IPS DF 4.7 (cell line): ENCODE data around the gene SCFD2.
A peak's percentile ranks its signal among the peaks of the same experiment; 100 is the strongest.
"Not testable (repeated sequence)": the region's sequence is repeated elsewhere in the genome, so short reads cannot be mapped to it uniquely, and the experiment has no call there.

Source experiments
- DNase-seq: peaks from one replicate; pipeline ENCODE4 v3.0.0-alpha.2; 2013; ENCODE audit warnings: low spot score; ENCODE audit errors: extremely low read depth

The SCFD2 gene

DNA sequence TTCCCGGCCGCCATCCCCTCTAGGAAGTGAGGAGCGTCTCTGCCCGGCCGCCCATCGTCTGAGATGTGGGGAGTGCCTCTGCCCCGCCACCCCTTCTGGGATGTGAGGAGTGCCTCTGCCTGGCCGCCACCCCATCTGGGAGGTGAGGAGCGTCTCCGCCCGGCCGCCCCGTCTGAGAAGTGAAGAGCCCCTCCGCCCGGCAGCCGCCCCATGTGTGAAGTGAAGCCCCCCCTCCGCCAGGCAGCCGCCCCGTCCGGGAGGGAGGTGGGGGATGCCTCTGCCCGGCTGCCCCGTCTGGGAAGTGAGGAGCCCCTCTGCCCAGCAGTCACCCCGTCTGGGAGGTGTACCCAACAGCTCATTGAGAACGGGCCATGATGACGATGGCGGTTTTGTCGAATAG, 373.3 kb downstream of the SCFD2 start:
- DNase-seq, result not testable (repeated sequence)

DNA sequence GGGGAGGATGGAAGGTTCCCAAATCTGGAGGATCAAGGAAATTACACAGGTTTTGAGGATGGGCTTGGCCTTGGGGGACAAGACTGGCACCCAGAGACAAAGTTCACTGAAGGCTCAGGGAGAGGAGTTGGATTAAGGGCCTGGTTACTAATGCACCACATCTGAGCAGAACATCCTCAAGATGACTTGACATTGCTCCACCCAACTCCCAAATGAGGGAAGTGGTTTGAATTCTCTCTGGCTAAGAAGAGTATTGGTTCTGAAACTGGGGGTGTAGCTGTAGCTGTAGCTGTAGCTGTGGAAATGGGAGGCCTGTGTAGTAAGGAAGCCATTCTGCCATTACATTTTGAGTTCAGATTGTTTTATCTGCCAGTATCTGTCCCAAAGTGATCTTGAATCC, 374.4 kb downstream of the SCFD2 start:
- DNase-seq, result no peak

DNA sequence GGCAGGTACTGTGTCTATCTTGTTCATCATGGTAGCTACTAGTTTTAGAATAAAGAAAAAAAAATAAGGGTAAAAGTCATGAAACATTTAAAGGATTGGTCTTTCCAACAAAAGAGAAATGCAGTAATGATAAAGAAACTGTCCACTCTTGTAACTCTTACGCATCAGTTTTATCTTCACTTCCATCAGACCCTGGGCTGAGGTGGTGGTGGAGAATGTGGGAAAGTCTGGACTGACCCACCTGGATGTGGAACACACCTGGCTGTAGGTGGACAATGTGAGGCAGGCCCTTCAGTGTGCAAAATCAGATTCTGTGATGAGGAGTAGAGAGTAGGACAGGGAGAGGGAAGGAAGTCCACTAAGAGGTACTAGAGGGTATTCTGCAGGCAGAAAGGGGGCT, 375.2 kb downstream of the SCFD2 start:
- DNase-seq, result no peak

DNA sequence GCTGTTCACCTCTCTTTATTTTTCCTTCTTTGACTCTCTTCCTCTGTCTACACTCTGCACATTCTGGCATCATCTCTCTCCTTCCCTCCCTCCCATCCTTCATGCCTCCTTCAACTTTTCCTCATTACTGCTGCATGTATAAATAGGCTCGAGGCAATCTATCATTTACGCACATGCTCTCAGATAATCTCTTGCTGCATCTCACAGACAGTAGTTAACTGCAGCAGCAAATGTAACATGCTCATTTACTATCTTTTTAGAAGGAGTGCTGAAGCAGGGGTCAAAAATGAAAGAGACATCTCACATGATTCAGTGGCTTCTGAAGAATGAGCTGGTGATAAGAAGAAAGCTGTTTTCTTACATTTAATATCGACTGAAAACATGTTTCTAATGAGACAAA, 376.0 kb downstream of the SCFD2 start:
- DNase-seq, result no peak

DNA sequence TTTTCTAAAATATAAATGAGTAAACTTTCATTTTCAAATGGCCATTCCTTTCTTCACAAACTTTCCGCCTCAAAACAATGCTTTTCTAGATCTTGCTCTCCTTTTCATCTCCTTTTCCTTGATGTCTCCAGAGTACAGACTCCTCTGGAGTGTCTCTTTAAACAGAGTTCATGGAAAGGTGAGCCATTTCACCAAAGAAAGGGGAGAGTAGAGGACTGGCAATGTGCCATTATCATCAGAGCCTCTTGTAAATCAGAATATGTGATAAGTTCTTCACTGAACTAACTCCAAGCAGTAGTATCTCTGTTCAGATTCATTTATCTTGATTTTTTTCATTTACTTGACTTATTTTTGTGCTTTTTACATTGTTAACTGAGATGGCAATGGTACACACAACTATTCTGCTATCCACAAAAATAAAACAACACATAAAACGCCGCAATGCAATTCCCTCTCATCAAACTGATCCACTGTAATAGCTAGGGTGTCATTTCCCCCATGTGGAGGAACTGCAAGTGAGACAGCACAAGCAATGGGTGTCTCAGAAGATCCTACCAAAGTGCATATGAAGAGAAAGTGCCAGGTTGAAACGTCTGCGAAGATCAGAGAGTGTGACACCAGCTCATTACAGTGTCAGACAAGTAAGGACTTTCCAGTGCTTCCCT, 378.3 kb downstream of the SCFD2 start:
- DNase-seq, result no peak

DNA sequence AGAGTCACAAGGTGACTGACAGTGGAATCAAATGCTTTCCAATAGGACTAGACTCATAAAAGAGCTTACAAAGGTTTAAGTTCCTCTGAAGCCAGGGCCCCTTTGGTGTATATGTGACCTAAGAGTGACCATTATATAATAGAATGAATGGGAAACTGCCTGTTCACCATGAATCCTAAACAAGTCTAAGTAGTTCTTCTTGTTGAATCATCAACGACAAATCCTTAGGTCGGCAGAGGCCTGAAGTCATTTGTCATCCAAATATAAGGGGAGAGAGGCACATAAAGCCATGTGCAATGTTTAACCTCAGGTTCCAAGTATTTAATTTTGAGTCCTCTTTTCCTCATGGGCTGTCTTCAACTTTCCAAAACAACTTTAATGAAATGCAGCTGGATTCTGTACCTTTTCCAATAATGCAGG, 381.4 kb downstream of the SCFD2 start:
- DNase-seq, result no peak

DNA sequence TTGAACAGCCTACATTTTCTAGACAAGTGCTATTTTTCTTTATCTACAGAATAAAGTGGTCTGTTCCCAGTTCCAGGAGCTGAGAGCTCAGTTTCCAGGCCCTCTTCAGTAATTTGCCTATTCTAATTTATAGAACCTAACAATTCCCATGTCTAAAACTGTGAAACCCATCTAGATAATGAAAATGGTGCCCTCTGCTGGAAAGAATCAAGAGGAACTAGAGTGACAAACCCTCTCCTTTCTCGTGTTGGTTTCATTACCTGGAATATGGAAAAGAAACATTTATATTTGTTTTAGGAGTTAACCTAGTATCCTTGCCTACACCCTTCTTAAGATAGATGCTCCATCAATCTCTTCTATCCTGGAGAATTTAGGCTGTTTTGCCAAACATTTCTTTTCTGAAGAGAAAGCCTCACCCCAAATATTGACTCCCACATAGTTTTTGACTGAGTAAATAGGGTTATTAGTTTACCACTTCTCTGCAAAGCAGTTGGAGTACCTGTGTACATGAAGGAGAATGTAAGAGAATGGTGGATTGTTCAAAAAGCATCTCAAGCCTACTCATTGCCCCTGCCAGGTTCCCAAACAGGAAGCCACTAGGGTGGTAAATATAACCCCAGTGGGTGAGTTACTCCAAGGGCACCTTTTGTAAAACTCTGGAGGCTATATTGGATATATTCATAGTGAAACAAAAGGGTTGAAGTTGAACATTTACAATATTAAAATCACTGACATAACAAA, 382.1 kb downstream of the SCFD2 start:
- DNase-seq, result peak; percentile 44

DNA sequence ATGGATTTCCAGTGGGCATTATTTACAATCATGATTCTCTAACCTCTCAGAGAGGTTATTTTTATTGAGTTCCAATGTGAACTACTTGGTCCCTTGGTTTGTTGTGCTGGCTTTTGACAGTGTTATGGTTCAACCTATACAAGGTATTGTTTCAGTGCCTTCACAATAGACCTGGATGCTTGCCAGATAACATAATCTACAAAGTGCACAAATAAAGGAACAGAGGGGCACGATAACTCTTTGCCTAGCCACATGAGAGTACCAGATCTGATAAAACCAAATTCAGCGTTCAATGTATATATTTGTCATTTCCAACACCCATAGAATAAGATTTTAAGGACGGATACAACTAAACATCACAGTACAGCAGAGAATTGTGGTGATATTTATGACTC, 382.9 kb downstream of the SCFD2 start:
- DNase-seq, result no peak

DNA sequence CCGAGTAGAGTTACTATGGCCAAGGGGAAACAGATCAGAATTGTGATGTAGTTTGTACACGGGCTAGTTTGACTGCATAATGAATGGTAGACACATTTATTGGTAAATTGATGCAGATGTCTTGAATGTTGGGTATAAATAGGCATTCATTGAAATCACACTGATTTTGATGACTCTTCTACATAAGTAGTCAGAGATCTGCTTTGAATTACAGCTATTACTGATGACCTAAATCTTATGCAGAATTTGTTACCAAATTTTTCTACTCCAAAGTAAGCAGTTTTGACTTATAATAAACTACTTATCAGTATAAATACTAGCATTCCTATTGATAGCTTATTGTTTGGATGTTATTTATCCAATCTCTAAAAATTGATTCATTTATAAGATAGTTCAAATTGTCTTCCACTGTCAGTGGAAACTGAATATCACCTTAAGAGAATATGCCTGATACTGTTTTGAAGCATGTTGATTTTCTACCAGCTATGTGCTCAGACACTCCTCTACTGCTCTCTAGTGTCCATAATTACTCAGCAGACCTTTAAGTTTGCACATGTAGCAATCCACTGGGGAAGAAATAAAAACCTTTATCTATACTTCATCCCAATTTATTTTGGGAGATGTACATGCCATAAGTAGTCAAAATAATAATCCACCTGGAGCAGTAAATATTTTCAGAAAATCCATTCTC, 383.5 kb downstream of the SCFD2 start:
- DNase-seq, result peak; percentile 28

DNA sequence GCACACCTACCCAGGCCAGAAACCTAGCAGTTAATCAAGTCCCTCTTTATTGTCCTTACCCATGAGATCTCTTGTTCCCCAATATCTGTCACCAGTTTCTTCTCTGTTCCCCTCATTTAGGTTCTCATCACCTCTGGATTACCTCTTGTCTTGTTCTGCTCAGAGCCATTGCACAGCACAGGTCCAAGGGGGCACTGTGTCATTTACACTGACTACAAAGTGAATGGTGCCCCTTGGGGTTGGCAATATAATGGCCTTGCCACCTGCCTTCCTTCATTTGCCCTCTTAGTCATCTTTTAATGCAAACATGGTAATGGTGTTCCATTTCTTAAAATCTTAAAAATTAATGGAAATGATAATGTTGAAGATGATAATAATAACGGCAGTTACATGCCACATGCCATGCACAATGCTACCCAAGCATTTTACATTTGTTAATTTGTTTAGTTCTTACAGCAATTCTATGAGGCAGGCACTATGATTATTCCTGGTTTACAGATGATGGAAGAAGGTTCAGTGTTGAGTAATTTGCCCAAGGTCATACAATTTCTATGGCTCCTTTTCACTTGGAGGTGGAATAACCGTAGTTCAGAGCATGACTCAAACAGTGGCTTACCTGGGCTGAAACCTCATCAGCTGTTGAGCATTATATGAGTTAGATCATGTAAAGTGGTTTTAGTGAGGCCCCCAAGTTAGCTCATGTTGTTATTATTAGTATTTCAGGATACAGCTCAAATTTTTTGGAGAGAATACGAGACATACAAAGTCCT, 385.9 kb downstream of the SCFD2 start:
- no peak for DNase-seq

DNA sequence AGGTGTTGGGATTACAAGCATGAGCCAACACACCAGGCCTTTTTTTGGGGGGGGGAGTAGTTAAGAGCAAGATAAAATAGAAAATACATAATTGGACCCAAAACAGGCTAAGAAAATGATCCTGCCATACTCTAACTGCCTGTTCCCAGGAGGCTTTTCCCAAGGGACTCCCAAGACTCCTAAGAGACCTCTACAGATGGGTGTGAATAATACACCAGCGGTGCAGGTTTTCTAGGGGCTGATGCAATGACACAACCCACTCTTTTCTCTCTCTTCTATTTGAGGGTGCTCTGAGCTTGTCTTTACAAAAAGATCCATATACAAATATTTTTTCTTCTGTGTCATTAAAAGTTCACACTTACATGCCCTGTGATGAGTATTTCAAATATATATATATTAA, 386.8 kb downstream of the SCFD2 start:
- no peak for DNase-seq

DNA sequence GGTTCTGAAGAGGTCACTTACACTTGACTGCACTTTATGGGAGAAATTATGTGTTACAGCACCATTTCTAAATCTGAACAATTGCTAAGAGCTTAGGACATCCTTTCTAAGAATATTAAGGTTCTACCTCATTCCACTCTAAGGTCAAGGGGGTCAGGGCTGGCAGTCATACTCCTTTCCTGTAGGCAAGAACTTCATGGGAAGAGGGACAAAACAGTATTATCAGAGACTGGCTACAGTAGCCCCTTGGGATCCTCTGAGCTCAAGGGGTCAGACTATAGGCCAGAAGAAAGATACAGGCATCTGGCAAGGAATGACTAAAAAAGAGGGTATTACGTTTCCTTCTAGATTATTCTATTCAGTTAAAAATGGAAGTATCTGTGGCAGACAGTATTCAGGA, 388.6 kb downstream of the SCFD2 start:
- DNase-seq, result no peak

DNA sequence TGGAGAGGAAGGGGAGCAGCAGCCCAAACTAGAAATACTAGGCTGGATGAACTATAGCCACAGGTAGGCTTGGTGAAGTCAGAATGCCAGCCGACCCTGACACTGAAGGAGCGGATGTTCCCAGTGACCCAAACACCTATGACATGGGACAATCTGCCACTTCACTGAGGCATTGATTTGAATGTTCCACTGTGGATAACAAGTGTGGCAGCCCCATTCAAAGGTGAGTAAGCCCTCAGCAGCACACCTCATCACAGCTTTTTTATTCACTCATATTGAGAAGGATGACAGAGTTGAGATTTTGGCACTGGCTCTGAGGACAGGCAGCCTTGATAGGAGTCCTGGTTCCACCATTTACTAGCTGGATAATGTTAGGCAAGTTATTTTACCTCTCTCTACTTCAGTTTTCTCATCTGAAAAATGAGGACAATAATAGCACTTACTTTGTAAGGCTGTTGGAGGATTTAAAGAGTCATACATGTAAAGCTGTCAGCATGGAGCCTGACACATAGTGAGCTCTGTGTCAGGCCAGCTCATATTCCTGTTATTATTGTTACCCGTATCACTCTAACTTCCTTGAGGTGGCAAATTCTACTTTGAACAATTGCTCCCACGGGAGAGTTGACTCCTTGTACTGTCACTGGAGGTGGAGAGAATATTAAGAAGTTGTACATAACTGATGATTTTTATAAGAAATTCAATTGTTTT, 389.2 kb downstream of the SCFD2 start:
- DNase-seq, result no peak

DNA sequence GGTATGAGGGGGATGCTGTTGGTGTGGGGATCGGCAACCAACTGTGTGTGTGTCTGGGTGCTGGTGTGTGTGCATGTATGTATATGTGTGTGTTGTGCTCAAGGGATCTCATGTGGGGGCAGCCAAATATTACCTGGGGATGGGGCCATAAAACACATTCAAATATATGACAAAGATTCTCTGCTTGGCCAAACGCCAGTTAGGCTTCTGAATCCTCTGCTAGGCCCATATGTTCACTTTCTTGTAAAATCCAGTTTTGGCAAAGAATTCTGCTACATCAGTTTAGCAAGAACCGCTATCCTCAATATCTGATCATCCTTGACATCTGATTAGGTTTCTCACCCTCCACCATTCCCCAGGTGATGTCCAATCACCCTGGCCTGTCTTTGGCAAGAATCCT, 397.2 kb downstream of the SCFD2 start:
- no peak for DNase-seq

DNA sequence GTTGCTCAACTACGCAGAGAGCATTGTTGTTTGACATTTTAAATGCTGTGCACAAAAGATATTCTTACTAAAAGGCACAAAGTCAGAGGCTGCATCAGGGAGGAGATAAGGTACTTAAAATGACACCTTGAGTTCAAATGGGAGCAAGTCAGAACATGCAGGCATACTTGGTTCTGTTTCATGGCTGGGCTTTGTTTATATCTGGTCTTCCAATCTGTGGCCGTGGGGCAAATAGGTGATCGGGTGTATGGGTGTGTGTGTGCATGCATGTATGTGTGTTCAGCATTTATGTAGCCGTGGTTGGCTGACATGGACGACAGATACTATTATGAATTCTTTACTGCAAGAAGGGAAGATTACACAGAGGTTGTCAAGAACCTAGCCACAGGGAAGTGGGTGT, 397.6 kb downstream of the SCFD2 start:
- no peak for DNase-seq

DNA sequence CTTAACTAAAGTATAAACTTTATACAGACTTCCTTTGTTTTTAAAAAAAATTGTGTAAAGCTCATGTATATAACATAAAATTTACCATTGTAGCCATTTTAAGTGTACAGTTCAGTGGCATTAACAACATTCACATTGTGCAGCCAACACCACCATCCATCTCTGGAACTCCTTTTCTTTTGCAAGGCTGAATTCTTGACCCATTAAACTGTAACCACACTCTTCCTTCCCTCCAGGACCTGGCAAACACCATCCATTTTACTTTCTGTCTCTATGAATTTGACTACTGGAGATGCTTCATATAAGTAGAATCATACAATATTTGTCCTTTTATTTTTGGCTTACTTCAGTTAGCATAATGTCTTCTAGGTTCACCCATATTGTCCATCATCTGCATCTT, 399.1 kb downstream of the SCFD2 start:
- no peak for DNase-seq

DNA sequence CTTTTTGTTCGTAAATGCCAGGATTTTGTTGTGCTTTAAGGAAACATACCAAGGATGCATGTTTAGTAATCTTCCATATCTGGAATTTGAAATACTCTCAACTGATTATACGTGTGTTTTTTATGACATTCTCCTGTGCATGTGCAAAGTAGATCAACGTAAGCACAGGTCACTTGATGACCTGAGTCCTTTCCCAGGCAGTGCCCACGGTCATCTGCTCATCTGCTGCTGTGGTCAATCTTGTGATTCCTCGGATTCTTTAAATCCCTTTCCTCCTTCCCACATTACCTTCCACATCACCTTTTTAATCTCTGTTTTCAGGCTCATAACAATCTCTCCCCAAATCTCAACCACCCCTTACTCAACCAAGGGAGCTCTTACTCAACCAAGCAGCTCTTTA, 399.7 kb downstream of the SCFD2 start:
- no peak for DNase-seq

DNA sequence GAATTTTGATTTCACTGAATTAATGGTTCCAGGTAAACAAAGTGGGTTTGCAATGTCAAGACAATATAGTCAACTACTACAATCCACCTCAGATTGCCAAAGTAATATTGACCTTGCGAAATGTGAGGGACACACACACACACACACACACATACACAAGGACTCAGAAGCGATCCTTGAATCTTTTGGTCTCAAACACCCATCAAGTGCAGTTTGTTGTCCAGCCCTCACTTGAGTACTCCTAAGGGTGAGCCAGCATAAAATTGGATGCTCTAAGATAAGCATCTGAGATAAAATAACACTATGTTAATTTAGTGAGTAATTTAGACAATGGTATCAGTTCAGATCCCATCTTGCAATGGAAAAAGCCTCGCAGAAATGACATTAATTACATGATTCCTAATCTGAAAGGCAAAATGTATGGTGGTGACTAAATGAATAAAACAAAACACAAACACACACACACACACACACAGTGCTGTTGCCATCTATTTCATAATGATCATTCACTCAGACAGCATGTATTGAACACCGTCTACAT, 401.2 kb downstream of the SCFD2 start:
- DNase-seq, result no peak

DNA sequence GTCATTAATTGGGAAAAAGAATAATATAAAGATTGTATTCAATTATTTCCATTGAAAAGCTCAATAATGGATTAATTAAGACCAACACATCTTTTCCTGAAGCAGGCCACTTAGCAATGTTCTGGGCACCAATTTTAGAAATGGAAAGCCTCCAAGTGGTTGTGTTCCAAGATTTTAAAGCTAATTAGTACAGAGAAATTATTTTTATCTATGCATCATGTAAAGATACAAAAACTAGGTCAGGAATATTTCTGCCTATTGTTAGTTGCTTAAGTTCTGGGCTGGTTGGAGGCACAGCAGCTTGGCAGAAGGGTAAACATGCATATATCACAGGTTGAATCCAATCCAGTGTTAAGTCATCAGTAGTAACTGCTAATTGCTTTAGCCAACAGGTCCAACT, 401.9 kb downstream of the SCFD2 start:
- DNase-seq, result no peak

DNA sequence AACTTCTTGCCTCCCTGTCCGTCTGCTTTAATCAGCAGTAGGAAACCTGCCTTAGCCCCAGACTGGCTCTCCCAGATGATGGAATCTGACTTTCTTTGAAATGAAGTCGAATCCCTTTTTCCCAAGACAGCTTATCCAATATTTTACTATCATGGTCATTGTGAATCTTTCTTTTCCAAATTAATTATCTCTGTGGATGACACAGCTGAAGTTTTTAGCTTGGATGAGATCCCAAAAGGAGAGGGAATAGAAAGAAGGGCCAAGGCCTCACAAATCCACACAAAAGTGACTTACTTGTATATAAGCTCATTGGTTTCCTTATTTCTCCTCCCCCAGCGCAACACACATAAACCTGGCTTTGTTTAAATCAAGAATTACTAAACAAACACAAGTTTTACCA, 403.1 kb downstream of the SCFD2 start:
- DNase-seq, result no peak
